Measurements from ENCODE around the gene CST6. TPM values are rescaled to one million over a fixed set of nuclear protein-coding genes. Genes with fewer than 3 reads are reported as not detected.

The CST6 gene
- total and polyA plus RNA-seq, 2 donors (not counting 3 experiments of a cell fraction or from before 2014, with no cell fraction given) = 0.46 to 2.2 TPM

- Histone ChIP-seq H2AFZ (ENCODE audit: low read depth, low read length) (no peak overlapping the region), H3K4me2 (ENCODE audit: insufficient read depth, low read length) (no peak overlapping the region), H3K4me3 (replicated peaks in 1 of 3; ENCODE audit: insufficient read depth in 1 of 3, low read depth in 1 of 3, low read length in 3 of 3) (no peak overlapping the region), H3K79me2 (ENCODE audit: control insufficient read depth, insufficient read depth, low read length) (peaks cover 15% of the 10 kb centered on the region), H3K27me3 (ENCODE audit: control insufficient read depth in 2 of 2, insufficient read depth in 2 of 2, low read length in 2 of 2) (peaks cover 2% of the 10 kb centered on the region in 2 experiments), H4K20me1 (replicated peaks; ENCODE audit: control insufficient read depth, extremely low read depth, insufficient read depth, low read length) (no peaks in the 10 kb centered on the region), H3K9ac (replicated peaks; ENCODE audit: extremely low read depth, insufficient read depth, low read length) (no peak overlapping the region), H3K9me3 (replicated peaks; ENCODE audit: control insufficient read depth, insufficient read depth, low read length) (no peaks in the 10 kb centered on the region), H3K9me1 (replicated peaks; ENCODE audit: control insufficient read depth, extremely low read depth, insufficient read depth, low read length) (no peaks in the 10 kb centered on the region), H3K27ac (ENCODE audit: insufficient read depth, low read depth, low read length) (no peak overlapping the region), H3K36me3 (ENCODE audit: control insufficient read depth in 2 of 2, extremely low read depth in 1 of 2, insufficient read depth in 2 of 2, low read length in 2 of 2) (peaks cover 0 to 7% of the 10 kb centered on the region in 2 experiments), H3K4me1 (ENCODE audit: control insufficient read depth, extremely low read depth, insufficient read depth, low read length) (peaks cover 6% of the 10 kb centered on the region)
- DNase-seq (ENCODE audit: low read depth, low spot score) = no peak
- no peak for FAIRE-seq
- POLR2A ChIA-PET = no interaction called here
- TF ChIP-seq POLR2AphosphoS5 (IDR thresholded peaks at IDR 0.05; ENCODE audit: insufficient read depth, low read depth, low read length) = no peak
- TF ChIP-seq, protein P1, sequence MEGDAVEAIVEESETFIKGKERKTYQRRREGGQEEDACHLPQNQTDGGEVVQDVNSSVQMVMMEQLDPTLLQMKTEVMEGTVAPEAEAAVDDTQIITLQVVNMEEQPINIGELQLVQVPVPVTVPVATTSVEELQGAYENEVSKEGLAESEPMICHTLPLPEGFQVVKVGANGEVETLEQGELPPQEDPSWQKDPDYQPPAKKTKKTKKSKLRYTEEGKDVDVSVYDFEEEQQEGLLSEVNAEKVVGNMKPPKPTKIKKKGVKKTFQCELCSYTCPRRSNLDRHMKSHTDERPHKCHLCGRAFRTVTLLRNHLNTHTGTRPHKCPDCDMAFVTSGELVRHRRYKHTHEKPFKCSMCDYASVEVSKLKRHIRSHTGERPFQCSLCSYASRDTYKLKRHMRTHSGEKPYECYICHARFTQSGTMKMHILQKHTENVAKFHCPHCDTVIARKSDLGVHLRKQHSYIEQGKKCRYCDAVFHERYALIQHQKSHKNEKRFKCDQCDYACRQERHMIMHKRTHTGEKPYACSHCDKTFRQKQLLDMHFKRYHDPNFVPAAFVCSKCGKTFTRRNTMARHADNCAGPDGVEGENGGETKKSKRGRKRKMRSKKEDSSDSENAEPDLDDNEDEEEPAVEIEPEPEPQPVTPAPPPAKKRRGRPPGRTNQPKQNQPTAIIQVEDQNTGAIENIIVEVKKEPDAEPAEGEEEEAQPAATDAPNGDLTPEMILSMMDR (IDR thresholded peaks at IDR 0.05; ENCODE audit: extremely low read depth in 1 of 2, insufficient read depth in 1 of 2, low read depth in 1 of 2, low read length in 2 of 2) = no peak
- TF ChIP-seq POLR2A (IDR thresholded peaks at IDR 0.05; ENCODE audit: low read depth, low read length) = no peak
- no peak for TF ChIP-seq EZH2 (IDR thresholded peaks at IDR 0.05; ENCODE audit: borderline replicate concordance, low read depth, low read length, severe bottlenecking)
- TF ChIP-seq MYC (IDR thresholded peaks at IDR 0.05; ENCODE audit: low read depth, low read length) = no peak
- no peak for TF ChIP-seq GATA2 (IDR thresholded peaks at IDR 0.05; ENCODE audit: insufficient read depth, insufficient read length, low read depth, low read length)
- TF ChIP-seq MAX (IDR thresholded peaks at IDR 0.05; ENCODE audit: insufficient read depth, insufficient read length) = no peak
- TF ChIP-seq FOS (IDR thresholded peaks at IDR 0.05; ENCODE audit: borderline replicate concordance, insufficient read depth, low read length) = no peak
- no peak for TF ChIP-seq JUN (IDR thresholded peaks at IDR 0.05; ENCODE audit: borderline replicate concordance, insufficient read depth, insufficient read length, low read depth)
- CTCF ChIA-PET = interaction anchor here (3.9 kb wide), 1 partner anchor 15 kb away, joined by 37 read pairs; no protein-coding TSS in a partner anchor
- BruUV-seq (replicated peaks) = no TSS peak
- dilution Hi-C loops (cut with MboI; ENCODE audit: extremely low pct_ligation_motif_present, low sequenced_read_pairs) = no loop called here
- intact Hi-C loops (cut with micrococcal nuclease) = no loop called here
These were observed 5.0 kb upstream of the CST6 start for GRCh38 chr11:66006891-66007176.
